Adrenal gland (tissue), 5 donors: Measurements from ENCODE around the gene SURF6.

Experiments used
- CTCF ChIP-seq, 6 experiments: fragments of 450-650 bp in 4 of 6; fragments of 200-600 bp in 2 of 6; sonication (generic) in 1 of 6; IDR thresholded peaks; 1 replicate in 5 of 6; 2 replicates in 1 of 6; pipeline versions ENCODE4 v1.5.1 to v1.8.0; 2016 to 2021; ENCODE audit warnings: antibody characterized with exemption in 6 of 6, mild to moderate bottlenecking in 2 of 6, moderate library complexity in 1 of 6
- POLR2A ChIP-seq, 2 donors: fragments of 450-650 bp; IDR thresholded peaks; one replicate each; pipeline ENCODE4 v1.6.1; 2017; ENCODE audit warnings: antibody characterized with exemption in 2 of 2, mild to moderate bottlenecking in 2 of 2, moderate library complexity in 1 of 2
- donor health status: DM: no; HTN: no; CAD: no.

- TF ChIP-seq CTCF (IDR thresholded peaks at IDR 0.05) (no peak), POLR2A (IDR thresholded peaks at IDR 0.05) (no peak)
Measured at GRCh38 chr9:133355881-133356357, 19.9 kb upstream of the SURF6 start.
